ENCODE data around the gene TMEM190.
"Not testable (repeated sequence)": the region's sequence is repeated elsewhere in the genome, so short reads cannot be mapped to it uniquely, and the experiment has no call there.

DNA sequence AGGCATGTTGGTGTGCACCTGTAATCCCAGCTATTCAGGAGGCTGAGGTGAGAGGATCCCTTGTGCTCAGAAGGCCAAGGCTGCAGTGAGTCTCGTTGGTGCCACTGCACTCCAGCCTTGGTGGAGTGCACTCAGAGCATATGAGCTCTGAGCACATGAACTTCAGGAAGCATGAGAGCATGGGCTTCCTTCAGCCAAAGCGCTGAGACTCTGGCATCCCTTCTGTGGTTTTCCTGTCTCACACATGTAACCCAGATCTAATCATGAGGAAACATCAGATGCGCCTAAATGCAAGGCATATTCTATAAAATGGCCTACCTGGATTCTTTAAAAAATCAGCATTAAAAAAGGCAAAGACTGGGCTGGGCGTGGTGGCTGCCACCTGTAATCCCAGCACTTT is 44.7 kb downstream of the TMEM190 start:
- TF ChIP-seq, protein P1, sequence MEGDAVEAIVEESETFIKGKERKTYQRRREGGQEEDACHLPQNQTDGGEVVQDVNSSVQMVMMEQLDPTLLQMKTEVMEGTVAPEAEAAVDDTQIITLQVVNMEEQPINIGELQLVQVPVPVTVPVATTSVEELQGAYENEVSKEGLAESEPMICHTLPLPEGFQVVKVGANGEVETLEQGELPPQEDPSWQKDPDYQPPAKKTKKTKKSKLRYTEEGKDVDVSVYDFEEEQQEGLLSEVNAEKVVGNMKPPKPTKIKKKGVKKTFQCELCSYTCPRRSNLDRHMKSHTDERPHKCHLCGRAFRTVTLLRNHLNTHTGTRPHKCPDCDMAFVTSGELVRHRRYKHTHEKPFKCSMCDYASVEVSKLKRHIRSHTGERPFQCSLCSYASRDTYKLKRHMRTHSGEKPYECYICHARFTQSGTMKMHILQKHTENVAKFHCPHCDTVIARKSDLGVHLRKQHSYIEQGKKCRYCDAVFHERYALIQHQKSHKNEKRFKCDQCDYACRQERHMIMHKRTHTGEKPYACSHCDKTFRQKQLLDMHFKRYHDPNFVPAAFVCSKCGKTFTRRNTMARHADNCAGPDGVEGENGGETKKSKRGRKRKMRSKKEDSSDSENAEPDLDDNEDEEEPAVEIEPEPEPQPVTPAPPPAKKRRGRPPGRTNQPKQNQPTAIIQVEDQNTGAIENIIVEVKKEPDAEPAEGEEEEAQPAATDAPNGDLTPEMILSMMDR (IDR thresholded peaks at IDR 0.05), result not testable (repeated sequence)
- not testable (repeated sequence) for TF ChIP-seq POLR2A, EP300 (IDR thresholded peaks at IDR 0.05)

Data from tibial nerve (tissue), 4 donors.